Frontal cortex (tissue), 4 donors: ENCODE results near the gene ZDHHC6. TPM values are rescaled to one million over a fixed set of nuclear protein-coding genes. Genes with fewer than 3 reads are reported as not detected.
"Not testable (repeated sequence)": the region's sequence is repeated elsewhere in the genome, so short reads cannot be mapped to it uniquely, and the experiment has no call there.

Experiments used
- DNase-seq, 2 donors: peaks; one replicate each; pipeline ENCODE4 v3.0.0; 2012; ENCODE audit warnings: low spot score in 2 of 2
- FAIRE-seq: peaks from 2 replicates; lab custom pipeline; 2012; peaks lifted over from hg19 to GRCh38; lab: Jason Lieb, UNC
- total RNA-seq: library from RNA; depleted of rRNA; stranded (reverse); fragments of >200 nt; gene quantifications from one replicate; pipeline ENCODE4 v1.2.3, GENCODE V29; 2014
- donor health status: control.
- donor health status: control.
- donor health status: control.

The ZDHHC6 gene
- total RNA-seq, 1 donor from 2014 or later, result 31.0 TPM

GRCh38 chr10:112395809-112396530 is 50.7 kb downstream of the ZDHHC6 start:
- FAIRE-seq (no peak), DNase-seq (no peak)

DNA sequence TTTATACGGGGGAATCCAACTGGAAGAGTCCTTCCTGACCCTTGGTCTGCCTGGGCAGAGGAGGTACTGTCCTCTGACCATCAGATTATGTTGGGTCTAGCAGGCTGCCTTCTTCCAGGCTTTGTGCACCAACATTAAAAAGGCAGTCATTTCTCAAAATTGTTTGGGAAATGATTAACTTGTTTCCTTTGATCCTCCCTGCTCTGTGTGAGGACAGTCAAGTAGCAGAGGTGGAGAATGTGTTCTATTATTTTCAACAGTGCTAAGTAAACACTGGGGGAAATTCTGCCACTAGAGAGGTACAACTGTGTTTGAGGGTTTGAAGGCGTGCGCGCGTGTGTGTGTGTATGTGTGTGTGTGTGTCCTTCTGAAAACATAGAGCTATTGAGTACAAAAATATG is 52.2 kb downstream of the ZDHHC6 start:
- FAIRE-seq (no peak), DNase-seq (no peak)

- FAIRE-seq, result no peak
Measured at GRCh38 chr10:112393827-112394226, 52.9 kb downstream of the ZDHHC6 start.

DNA sequence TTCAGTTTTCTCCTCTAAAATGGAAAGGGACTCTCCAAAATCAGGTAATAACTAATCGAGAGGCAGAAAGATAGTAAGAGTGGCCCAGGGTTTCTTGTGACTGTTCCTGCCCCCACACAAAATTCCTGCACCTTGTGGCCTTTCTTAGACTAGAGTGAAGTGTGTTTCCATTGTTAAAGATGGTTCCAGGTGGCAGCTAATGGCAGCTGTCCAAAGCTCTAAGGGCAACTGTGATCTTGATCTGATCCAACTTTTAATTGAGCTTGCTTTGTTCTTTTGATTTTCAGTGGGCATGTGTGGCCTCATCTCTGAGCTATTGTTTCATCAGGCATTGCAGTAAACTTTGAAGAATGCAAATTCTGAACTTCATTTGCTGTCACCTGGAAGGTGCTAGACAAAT is 53.4 kb downstream of the ZDHHC6 start:
- FAIRE-seq, result no peak

More at GRCh38 chr10:112393827-112394226, 52.9 kb downstream of the ZDHHC6 start:
- DNase-seq, result no peak

DNA sequence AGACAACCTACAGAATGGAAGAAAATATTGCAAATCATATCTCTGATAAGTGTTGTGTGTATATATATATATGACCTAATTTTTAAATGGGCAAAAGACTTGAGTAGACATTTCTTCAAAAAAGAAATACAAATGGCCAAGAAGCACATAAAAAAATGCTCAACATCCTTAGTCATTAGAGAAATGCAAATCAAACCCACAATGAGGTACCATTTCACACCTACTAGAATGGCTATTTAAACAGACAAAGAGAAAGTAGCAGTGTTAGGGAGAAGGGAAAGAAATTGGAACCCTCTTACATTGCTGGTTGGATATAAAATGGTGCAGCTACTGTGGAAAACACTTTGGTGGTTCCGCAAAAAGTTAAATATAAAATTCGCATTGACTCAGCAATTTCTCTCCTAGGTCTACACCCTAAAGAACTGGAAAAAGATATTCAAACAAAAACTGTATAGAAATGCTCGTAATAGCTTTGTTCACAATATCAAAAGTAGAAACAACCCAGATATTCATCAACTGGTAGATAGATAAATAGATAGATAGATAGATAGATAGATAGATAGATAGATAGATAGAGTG is 56.5 kb downstream of the ZDHHC6 start:
- FAIRE-seq, result no peak
- no peak for DNase-seq

More for the DNA sequence above, 53.4 kb downstream of the ZDHHC6 start:
- no peak for DNase-seq

DNA sequence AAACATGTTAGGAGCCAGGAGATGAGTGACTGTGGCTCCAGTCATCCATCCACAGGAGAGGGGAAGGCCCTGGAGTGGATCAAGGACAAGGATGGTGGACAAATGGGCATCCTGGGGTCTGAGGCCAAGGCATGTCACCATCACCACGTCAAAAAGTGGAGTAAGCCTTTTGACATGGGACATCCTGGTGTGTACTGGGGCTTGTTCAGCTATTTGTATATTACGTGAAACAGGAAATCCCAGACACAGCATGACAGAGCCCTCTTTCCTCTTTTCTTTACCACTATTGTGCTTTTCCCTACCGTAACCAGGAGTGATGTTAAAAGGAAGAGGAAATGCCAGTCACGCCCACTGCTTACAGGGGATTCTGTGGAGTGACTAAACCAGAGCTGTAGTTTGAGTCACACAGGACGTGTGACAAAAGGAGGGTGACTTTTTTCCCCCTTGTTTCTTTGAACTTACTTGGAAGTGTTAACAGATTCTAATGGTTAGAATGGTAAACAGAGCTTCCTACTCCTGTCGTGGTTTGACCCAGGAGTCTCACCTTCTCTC is 57.4 kb downstream of the ZDHHC6 start:
- no peak for FAIRE-seq
- no peak for DNase-seq

- FAIRE-seq (no peak), DNase-seq (no peak)
Measured at GRCh38 chr10:112388548-112388947, 58.2 kb downstream of the ZDHHC6 start.

DNA sequence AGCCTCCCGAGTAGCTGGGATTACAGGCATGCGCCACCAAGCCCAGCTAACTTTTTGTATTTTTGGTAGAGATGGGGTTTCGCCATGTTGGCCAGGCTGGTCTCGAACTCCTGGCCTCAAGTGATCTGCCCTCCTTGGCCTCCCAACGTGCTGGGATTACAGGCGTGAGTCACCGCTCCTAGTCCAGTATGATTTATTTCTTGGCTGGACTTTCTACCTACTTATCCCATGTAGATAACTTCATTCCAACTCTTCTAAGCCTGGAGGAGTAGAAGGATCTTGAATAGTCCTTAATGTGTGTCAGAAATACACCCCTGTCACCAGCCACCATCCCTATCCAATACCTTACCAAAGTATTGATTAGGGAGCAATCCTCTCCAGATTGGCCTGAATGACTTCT is 58.7 kb downstream of the ZDHHC6 start:
- not testable (repeated sequence) for DNase-seq, FAIRE-seq

DNA sequence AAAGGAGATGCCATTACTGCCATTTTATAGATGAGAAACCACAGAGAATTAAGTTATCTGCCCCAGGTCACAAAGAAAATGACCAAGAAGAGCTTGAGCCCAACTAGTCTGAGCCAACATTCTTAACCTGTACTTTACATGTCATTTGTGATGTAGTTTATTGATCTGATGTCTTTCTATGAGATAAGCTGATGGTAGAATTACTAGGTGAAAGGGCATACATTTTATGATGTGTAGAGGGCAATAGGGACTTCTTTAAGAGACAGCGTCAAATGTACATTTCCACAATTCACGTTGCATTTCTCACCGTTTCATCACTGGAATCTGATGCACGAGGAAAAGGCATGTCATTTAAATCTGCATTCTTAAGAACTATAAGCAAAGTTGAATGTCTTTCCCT is 61.5 kb downstream of the ZDHHC6 start:
- FAIRE-seq (no peak), DNase-seq (no peak)

DNA sequence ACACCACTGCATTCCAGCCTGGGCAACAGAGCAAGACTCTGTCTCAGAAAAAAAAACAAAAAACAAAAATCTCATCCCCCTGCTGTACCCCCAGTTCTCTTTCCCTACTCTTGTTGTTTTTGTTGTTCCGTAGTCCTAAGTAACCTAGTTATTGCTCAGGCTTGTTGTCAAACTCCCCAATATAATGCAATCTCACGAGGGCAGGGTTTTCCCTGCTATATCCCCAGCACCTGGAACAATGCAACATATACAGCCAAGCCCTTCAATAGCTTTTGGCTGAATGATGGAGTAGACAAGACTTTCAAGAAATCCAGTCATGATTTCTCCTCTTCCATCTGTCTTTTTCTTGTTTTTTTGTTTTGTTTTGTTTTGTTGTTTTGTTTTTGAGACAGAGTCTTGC is 62.6 kb downstream of the ZDHHC6 start:
- no peak for FAIRE-seq
- DNase-seq, result no peak

GRCh38 chr10:112383325-112383724 is 63.4 kb downstream of the ZDHHC6 start:
- FAIRE-seq (no peak), DNase-seq (no peak)

- DNase-seq (no peak), FAIRE-seq (no peak)
Measured at GRCh38 chr10:112382515-112383235, 64.0 kb downstream of the ZDHHC6 start.

Other genes starting within 250 kb of the ZDHHC6 start
- not detected for gene TECTB, start 163.5 kb downstream of the ZDHHC6 start, total RNA-seq
- gene ACSL5, start 72.8 kb downstream of the ZDHHC6 start, total RNA-seq, result 2.4 TPM
- 48.1 TPM for gene VTI1A, start 301 bp upstream of the ZDHHC6 start, total RNA-seq